Right ventricle myocardium inferior (tissue), 1 donor: Measurements from ENCODE around the gene MPZL1. TPM values are rescaled to one million over a fixed set of nuclear protein-coding genes. Genes with fewer than 3 reads are reported as not detected.
A peak's percentile ranks its signal among the peaks of the same experiment; 100 is the strongest.
"Not testable (repeated sequence)": the region's sequence is repeated elsewhere in the genome, so short reads cannot be mapped to it uniquely, and the experiment has no call there.

ENCODE experiments used
- ATAC-seq: fragments of 200-7000 bp; cut with Tn5 transposase; one replicate; pipeline ENCODE4 v1.9.1; 2020; ENCODE audit warnings: mild to moderate bottlenecking, moderate library complexity
- DNase-seq: peaks from one replicate; pipeline ENCODE4 v3.0.0; 2021; ENCODE audit errors: missing footprints
- intact Hi-C: fragments of 100-400 bp; cut with DNase I; formaldehyde crosslinking; loops from one replicate; pipeline ENCODE4 v1.11.0; 2022
- total RNA-seq: library from RNA; stranded (reverse); fragmentation: NEBNext Ultra II Directional; extraction: Animal tissue kit (Norgen Biotek cat#: 25700); gene quantifications from one replicate; pipeline ENCODE4 v1.2.1, GENCODE V29; 2021
- donor health status: DM: no; HTN: yes; CAD: no; lungs with severe emphysema.

Gene MPZL1
- total RNA-seq, 1 donor from 2014 or later: 47.9 TPM

DNA sequence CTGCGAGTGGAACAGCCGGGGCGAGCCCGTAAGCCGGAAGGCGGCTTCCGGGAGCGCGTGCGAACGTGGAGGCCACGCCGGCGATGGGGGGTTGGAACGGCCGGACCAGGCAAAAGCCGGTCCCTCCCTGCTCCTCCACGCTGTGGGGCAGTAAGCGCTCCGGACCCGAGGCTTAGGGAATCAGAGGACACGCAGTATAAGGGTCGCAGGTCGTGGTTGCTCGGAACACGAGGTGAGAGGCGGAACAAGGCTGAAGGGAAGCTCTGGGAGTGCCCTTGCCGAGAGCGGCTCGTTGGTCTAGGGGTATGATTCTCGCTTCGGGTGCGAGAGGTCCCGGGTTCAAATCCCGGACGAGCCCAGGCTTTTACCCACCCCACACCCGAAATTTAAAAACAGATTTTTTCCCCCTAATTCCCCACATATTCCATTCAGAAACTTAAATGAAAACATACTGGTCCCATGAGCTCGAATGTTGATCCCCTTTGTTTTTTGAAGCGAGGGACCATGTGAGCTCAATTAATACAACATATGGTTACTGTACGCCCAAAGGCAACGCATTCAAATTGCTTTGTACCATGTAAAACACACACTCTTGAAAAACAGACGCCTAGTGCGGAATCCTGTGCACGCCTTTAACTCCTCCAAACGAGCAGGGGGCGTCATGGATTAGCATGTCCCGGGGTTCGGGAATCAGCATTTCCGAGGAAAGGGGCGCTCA, 7.2 kb upstream of the MPZL1 start:
- DNase-seq: peak; percentile 94
- ATAC-seq: peak; percentile 81
- intact Hi-C loops: loop anchor here (2.0 kb wide), 1 partner anchor 222 kb away; the partner anchor contains the start of genes DCAF6 and MPC2

DNA sequence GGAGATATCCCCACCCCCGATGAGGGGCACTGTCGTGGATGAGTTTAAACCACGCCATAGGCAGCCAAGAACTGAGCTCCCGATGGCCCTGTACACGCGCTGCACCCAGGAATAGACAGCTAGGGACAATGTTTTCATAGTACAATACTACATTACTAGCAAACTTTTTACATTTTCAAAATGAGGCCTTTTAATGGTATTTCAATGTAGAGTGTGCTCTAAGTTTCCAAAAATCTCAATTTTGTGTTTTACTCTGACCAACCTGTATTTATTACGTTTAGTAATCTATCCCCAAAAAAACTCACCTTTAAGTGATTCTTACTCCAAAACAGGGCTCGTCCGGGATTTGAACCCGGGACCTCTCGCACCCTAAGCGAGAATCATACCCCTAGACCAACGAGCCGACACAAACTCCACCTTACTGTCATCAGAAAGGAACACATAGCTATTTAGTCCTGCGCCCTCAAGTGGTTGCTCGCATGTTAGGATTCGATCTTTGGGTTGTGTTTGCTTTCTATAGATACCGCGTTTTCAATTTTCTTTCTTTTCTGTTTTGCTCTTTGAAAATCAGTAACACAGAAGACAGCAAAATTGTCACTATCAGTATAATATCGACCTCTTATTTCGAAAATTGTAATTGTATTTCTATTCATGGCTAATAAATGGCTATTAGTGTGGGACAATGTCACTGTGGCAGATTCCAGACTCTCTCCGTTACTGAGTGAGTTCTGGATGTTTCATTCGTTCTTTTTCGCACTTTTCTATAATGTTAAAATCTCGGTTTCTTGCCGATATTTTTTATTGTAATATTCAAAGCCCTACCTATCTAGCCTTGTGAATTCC, 6.4 kb upstream of the MPZL1 start:
- ATAC-seq (peak; percentile 63), DNase-seq (peak; percentile 85)
- intact Hi-C loops: loop anchor here (2.0 kb wide), 1 partner anchor 221 kb away; the partner anchor contains the start of genes DCAF6 and MPC2

DNA sequence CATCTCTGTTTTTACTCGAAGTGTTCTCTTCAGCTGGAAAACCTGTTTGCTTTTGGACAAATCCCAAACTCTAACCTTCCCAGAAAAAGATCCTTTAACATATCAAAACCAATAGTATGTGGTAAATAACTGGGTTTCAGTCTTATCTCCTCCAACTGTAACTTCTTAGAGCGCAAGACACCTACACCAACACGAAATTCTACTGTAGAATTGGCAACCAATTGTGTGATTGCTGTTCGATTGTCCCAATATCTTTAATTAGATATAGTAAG, 5.8 kb upstream of the MPZL1 start:
- DNase-seq: no peak
- ATAC-seq: no peak
- intact Hi-C loops: loop anchor here (2.0 kb wide), 1 partner anchor 221 kb away; the partner anchor contains the start of genes DCAF6 and MPC2

DNA sequence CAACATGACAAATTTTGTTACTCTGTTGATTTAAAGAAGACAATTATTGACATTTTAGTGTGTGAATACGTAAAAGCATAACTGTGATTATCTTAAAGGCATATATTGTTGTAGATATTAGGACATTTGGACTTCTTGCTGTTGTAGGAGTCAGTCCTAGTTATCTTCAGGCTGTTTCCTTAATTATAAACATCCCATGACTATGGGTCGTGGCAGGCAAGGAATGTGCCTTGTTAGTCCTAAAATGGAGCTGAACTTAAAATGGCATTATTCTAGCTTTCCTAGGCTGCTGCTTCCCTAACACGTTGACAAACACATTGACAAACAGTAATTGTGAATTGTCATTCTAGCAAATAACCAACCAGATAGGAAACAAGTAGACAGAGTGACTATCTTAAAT, 4.4 kb upstream of the MPZL1 start:
- intact Hi-C loops: no loop called here
- ATAC-seq (no peak), DNase-seq (no peak)

DNA sequence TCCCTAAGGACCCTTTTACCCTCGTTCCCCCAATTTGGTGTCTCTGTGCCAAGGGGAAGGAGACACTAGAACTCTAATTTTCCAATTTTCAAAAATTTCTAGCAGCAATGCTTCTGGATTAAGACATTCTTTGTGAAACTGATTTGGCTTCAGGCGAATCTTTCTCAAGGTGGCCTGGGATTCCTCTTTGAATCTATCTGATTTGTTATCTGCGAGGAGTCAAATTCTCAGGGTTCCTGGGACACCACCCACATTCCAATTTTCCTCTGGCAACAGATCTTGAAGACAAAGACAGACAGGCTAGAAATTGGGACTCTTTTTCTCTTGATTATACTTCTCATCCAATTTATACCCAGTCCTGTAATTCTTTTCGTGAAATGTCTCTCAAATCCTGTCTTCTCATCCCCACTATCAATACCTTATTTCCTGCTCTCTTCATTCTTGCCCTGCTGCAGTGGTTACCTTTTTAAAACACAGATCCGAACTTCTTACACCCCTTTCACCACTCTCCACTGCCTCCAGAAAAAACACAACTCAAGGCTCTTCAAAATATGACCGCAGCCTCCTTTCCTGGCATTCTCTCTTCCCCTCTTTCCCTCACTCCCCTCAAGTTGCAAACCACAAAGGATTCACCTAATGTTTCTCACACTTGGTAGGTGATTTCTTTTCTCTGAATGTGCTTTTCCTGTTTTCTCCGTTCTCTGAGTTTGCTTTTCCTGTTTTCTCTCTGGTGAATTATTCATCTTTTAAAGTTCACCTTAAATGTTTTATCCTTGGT, 2.7 kb upstream of the MPZL1 start:
- DNase-seq (no peak), ATAC-seq (no peak)
- intact Hi-C loops: no loop called here

DNA sequence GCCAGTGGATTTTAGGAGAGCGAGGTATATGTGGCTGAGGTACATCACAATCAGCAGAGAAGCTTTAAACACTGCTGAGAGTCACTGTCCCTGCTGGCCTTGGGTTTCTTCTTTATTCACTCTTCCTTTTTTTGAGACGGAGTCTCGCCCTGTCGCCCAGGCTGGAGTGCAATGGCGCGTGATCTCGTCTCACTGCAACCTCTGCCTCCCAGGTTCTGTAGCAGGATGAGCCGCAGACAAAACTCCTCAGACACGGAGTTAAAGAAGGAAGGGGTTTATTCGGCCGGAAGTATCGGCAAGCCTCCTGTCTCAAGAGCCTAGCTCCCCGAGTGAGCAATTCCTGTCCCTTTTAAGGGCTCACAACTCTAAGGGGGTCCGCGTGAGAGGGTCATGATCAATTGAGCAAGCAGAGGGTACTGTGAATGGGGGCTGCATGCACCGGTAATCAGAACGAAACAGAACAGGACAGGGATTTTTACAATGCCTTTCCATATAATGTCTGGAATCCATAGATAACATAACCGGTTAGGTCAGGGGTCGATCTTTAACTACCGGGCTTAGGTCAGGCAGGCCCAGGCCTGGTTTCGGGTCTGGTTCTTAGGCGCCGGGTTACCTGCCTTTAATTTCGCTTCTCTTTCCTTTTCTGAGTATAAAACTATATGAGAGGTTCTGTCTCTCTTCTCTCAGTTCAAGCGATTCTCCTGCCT, 1.9 kb upstream of the MPZL1 start:
- intact Hi-C loops, DNase-seq, ATAC-seq: not testable (repeated sequence)

DNA sequence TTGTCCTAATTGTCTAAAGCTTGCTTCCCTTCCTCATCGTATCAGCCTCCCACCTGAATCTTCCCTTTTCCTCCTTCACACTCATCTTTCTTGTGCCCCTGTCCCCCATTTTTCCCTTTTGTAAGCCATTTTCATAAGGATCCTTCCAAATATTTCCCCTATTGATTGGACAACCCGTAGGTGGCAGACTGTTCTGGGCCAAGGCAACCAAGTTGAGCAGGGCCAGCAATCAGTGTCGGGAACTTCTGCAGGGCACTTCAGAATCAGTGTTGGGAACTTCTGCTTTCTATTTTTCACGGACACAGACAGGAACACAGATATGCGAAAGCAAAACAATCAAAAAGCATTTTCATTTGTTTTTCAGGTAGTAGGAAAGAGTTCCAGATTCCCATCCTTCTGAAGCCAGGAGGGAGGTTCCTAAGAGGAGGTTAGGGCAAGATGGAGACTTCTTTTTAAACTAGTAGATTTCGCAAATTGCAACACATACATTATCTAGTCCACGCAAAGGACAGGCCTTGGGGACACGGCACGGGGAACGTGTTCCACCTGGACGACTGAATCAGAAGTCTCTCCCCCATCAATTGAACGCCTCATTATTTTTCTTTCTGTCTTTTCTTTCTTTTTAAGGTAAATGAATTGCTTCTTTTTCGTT, 691 bp upstream of the MPZL1 start:
- peak; percentile 53 for ATAC-seq
- DNase-seq: no peak
- intact Hi-C loops: loop anchor here (1.0 kb wide), 1 partner anchor 215 kb away; the partner anchor contains the start of gene DCAF6

DNA sequence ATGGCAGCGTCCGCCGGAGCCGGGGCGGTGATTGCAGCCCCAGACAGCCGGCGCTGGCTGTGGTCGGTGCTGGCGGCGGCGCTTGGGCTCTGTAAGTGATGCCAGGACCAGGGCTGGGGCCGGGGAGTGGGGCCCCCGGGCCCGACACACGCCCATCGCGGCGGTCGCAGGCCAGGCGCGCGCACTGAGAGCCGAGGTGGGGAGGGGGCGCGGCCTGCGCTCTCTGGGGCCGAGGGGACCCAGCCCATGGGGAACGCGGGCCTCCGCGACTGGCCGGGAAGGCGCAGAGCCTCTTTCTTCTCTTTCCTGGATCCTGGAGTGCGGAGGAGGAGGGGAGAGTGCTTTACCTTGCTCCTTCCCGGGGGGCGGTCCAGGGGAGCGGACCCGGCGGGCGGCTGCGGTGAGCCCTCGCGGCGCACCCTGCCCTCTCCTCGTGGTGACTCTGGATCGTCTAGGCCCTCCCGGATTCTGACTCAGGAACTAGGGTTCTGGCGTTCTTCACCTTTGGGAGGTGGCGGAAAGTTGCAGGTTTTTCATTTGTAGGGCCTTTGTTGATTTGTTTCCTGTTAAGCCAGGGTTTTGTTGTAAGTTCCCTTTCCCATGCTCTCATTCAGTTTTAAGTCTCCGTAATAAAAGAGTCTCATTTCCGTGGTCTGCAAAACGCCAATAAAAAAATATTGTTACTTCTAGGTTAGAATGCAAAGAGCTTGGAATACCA, 529 bp downstream of the MPZL1 start:
- DNase-seq (no peak), ATAC-seq (peak; percentile 45)
- intact Hi-C loops: loop anchor here (1.0 kb wide), 1 partner anchor 81 kb away; no protein-coding TSS in a partner anchor

DNA sequence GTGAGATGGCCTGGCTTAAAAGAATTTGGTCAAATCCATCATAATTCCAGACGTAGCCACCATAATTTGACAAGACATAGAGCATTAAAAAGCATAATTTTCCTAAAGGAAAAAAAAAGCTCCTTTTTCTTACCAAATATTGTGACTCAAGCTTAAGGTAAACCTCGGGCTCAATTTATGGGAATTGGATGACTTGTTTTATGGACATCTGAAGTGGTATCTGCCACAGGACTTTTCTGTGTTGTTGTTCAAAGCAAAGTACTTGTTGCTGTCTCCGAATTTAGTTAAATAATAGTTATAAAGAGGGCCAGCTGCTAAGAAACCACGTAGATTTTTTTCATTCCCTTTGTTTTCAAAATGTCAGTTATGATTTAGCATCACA, 1.1 kb downstream of the MPZL1 start:
- ATAC-seq (no peak), DNase-seq (no peak)
- intact Hi-C loops: loop anchor here (1.0 kb wide), 1 partner anchor 80 kb away; no protein-coding TSS in a partner anchor

DNA sequence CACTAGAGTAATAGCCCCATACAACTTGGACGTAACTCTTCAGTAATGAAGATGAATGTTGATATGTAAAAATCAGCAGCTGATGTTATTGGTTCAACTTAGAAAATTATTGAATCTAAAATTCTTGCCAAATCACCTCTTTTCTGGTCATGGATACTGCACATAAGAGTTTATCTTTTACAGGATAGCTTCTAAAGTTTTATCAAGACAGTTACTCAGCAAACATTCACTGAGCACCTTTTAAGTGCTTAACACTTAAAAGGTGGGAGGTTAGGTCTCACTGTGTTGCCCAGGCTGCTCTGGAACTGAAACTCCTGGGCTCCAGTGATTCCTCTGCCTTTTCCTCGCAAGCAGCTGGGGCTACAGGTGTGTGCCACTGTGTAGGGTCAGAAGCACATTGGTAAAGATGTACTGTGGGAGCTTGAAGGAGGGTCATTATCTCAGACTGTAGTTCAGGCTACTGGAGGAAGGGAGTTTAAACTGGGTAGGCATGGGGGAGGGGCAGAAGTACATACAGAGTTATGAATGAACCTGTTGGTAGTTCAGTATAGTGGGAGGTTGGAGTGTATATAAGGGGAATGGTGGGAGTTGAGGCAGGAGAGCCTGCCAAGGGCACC, 2.0 kb downstream of the MPZL1 start:
- DNase-seq (no peak), ATAC-seq (no peak)
- intact Hi-C loops: no loop called here

DNA sequence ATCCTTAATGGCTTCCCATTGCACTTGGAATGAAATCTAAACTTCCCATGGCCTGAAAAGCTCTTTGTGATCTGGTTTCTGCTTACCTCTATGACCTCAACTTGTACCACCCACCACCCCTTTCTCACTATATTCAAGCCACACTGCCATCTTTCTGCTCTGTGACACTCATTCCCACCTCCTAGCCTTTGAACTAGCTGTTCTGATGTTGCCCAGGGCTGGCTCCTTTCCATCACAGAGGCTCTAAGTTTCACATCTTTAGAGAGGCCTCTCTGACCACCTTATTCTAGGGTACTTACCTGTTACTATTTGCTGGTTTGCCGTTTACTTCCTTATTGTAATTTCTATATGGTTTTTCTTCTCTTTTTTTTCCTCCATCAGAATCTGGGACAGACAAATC, 4.2 kb downstream of the MPZL1 start:
- intact Hi-C loops: no loop called here
- DNase-seq (no peak), ATAC-seq (no peak)

DNA sequence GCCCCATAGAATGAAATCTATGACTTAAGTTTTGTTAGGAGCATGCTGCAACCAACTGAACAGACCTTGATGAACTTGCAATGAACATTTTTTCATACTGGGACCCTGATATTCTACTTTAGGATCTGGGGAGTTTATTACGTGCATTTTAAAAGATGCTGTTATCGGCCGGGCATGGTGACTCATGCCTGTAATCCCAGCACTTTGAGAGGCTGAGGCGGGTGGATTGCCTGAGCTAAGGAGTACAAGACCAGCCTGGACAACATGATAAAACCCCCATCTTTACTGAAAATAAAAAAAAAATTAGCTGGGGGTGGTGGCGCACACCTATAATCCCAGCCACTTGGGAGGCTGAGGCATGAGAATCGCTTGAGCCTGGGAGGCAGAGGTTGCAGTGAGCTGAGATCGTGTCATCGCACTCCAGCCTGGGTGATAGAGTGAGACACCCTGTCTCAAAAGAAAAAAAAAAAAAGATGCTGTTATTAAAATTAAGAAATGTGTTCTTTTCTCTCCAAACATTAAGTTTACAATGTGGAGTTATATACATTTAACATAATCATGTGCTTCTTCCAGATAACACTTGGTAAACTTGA, 7.1 kb downstream of the MPZL1 start:
- ATAC-seq (no peak), DNase-seq (no peak)
- intact Hi-C loops: no loop called here

DNA sequence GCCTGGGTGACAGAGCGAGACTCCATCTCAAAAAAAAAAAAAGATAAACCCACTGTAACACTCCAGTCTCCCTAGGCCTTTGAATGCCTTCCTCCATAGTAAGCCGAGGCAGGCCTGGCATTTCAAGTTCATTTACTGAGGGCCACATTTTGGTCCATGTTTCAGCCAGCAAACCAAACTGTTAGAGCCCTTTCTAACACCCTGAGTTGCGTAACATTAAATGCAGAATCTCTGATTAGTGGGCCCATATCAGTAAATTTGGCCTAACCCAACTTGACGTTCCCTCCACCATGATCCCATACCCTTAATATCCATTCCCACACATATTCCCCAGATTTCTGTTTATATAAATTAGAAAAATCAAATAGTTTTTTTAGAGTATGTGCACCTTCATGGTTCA, 12.4 kb downstream of the MPZL1 start:
- intact Hi-C loops: no loop called here
- ATAC-seq: no peak
- no peak for DNase-seq

DNA sequence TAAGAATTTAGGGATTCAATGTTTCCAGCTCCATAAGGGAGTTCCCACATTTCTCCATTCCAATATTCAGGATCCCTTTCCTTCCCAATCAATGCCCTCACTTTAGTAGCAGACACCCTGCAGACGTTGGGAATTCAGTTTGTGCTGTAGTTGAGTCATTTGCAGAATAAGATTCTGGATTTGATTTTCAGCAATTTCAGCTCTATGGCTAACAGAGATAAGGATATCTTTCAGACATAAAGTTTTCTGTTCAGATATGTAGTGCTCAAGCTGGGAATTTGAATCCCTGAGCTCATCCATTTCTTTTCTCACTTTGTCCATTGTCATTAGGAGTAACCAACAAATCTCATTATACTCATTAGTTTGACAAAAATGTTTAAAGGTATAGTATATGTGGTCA, 13.1 kb downstream of the MPZL1 start:
- intact Hi-C loops: no loop called here
- no peak for ATAC-seq
- no peak for DNase-seq

DNA sequence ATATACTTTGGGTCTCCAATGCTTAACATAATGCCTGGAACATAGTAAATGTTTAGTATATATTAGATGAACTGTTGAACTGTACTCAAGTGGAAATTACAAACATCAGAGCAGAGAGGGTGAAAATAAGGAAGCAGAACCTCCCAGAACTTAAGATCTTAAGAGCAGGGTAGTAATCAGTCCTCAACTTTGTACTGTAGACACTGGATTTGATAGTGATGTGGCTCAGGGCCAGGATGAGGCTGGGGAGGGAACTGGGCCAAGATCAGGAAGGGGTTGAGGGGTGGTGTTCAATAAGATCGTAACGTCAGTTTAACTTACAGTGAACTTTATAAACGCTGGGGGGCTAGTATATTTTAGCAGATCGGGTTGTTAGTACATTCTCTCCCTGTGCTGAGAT, 15.4 kb downstream of the MPZL1 start:
- DNase-seq (no peak), ATAC-seq (no peak)
- intact Hi-C loops: no loop called here

DNA sequence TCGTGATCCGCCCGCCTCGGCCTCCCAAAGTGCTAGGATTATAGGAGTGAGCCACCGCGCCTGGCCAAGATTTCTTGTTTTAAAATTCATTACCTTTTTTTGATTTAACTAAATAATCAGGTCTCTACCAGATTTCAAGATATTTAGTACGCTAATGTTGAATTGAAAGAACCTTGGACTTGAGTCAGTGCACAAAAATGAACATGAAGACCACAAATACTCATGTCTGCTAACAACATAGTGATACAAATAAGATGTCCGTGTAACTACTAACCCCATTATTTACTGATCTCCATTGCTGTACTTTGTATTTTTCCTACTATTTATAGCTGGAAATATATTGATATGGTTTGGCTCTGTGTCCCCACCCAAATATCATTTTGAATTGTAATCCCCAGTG, 16.4 kb downstream of the MPZL1 start:
- intact Hi-C loops: no loop called here
- ATAC-seq: no peak
- DNase-seq: no peak

DNA sequence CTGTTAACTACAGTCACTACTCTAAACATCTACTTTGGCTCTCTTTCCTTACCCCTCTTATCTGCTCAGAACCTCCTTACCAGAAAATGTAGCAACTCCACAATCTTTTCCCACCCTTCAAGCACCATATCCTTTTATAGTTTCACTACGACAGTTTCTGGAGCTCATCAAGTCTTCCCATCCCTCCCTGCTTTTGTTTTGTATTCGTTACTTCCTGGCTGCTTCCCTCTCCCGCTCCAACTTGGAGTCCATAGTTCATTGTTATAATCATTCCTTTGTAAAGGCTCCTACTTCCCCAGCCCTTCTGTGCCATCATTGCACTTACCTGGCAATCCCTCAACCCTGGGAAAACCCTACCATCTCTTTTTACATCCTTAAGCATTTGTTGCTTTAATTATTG, 18.0 kb downstream of the MPZL1 start:
- intact Hi-C loops: no loop called here
- no peak for ATAC-seq
- no peak for DNase-seq
